GM12872 (cell line): ENCODE data around the gene GRM7.

Experiments used
- CTCF ChIP-seq: IDR thresholded peaks from 3 replicates; pipeline ENCODE4 v1.5.1; 2011; ENCODE audit warnings: low read depth, mild to moderate bottlenecking, low read length, moderate library complexity; ENCODE audit not compliant: insufficient read depth

GRM7 gene

GRCh38 chr3:7607676-7608075, 746.8 kb downstream of the GRM7 start:
- no peak for TF ChIP-seq CTCF

GRCh38 chr3:7610634-7611033, 749.7 kb downstream of the GRM7 start:
- no peak for TF ChIP-seq CTCF

- no peak for TF ChIP-seq CTCF
These were observed 754.1 kb downstream of the GRM7 start for GRCh38 chr3:7615043-7615442.

- no peak for TF ChIP-seq CTCF
These were observed 757.7 kb downstream of the GRM7 start for GRCh38 chr3:7618606-7619005.

GRCh38 chr3:7620401-7620800, 759.5 kb downstream of the GRM7 start:
- no peak for TF ChIP-seq CTCF

GRCh38 chr3:7621046-7621630, 760.2 kb downstream of the GRM7 start:
- no peak for TF ChIP-seq CTCF

GRCh38 chr3:7621651-7622050, 760.7 kb downstream of the GRM7 start:
- TF ChIP-seq CTCF, result no peak

- no peak for TF ChIP-seq CTCF
These were observed 764.1 kb downstream of the GRM7 start for GRCh38 chr3:7625021-7625420.
